Activated naive CD4-positive, alpha-beta T cell treated with anti-CD3 and anti-CD28 coated beads, Interleukin-2, amount 10 ng/mL, durations not matched to agents 7 days and 5 days (primary cell): ENCODE measurements around the gene FZD2.

ENCODE experiments used
- CTCF ChIA-PET: fragments of 350-600 bp; sonication (Branson Sonifier 250); formaldehyde crosslinking; loops from one replicate; lab custom pipeline; 2021; ENCODE audit warnings: antibody characterized with exemption; lab: Charles Lee
- DNase-seq: peaks from one replicate; pipeline ENCODE4 v3.0.0-alpha.2; 2020
- H3K27ac Mint-ChIP-seq: one replicate; pipeline ENCODE4 v1.8.0; 2021; ENCODE audit warnings: mild to moderate bottlenecking, moderate library complexity, mixed read lengths
- H3K27me3 Mint-ChIP-seq: one replicate; pipeline ENCODE4 v1.8.0; 2021; ENCODE audit warnings: mild to moderate bottlenecking, mixed read lengths
- H3K36me3 Mint-ChIP-seq: one replicate; pipeline ENCODE4 v1.8.0; 2021; ENCODE audit warnings: mixed read lengths
- H3K4me1 Mint-ChIP-seq: one replicate; pipeline ENCODE4 v1.8.0; 2021; ENCODE audit warnings: mixed read lengths
- H3K4me3 Mint-ChIP-seq: one replicate; pipeline ENCODE4 v1.8.0; 2021; ENCODE audit warnings: mild to moderate bottlenecking, moderate library complexity, mixed read lengths
- H3K9me3 Mint-ChIP-seq: one replicate; pipeline ENCODE4 v1.8.0; 2021; ENCODE audit warnings: mixed read lengths

Gene FZD2

GRCh38 chr17:44601539-44601938 lies 44.3 kb downstream of the FZD2 start:
- Mint-ChIP-seq H3K36me3 (no peaks in the 10 kb centered on the region), H3K27ac (no peak overlapping the region), H3K27me3 (peaks cover 51% of the 10 kb centered on the region), H3K4me1 (no peaks in the 10 kb centered on the region), H3K9me3 (no peaks in the 10 kb centered on the region), H3K4me3 (no peak overlapping the region)
- CTCF ChIA-PET: no interaction called here
- DNase-seq: no peak

DNA sequence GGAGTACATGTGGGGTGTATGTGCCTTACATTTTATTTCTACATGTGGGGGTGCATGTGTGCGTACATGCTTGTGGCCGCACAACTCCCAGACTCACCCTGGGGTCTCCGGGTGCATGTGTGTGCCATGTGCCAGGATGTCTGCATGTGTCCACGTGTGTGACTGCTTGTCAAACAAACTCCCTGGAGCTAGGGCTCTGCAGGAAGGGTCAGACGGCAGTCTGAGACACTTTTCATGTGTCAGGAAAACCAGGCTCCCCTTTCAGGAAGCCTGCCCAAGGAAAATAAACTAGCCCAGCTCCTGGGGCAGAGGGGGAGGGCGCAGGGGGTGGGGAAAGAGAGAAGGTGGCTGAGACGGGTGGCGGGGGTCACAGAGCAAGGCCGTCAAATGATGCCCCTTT lies 44.7 kb downstream of the FZD2 start:
- H3K27me3 Mint-ChIP-seq: peaks cover 55% of the 10 kb centered on the region
- no peak overlapping the region for H3K4me3 Mint-ChIP-seq
- H3K36me3 Mint-ChIP-seq: no peaks in the 10 kb centered on the region
- CTCF ChIA-PET: no interaction called here
- no peak overlapping the region for H3K27ac Mint-ChIP-seq
- H3K4me1 Mint-ChIP-seq: no peaks in the 10 kb centered on the region
- H3K9me3 Mint-ChIP-seq: no peaks in the 10 kb centered on the region
- no peak for DNase-seq

DNA sequence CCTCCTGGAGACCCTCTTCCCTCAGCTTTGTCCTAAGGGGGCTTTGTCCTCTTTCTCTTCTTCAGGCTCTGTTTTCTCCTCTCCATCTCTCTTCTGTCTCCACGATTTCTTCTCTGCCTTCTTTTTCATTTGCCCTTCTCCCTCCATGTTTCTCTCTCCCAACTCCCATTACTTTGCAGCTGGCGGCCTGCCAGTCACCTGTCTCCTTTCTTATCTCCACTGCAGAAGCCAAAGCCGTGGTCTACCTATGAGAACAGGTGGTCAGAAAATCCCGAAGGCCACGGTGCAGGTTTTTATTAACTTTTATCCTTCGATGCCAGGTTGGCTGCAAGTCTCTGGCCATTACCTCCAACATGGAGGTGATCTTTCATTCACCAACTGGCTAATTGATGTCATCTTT lies 45.1 kb downstream of the FZD2 start:
- no peaks in the 10 kb centered on the region for H3K4me1 Mint-ChIP-seq
- H3K9me3 Mint-ChIP-seq: no peaks in the 10 kb centered on the region
- peaks cover 55% of the 10 kb centered on the region for H3K27me3 Mint-ChIP-seq
- no peak overlapping the region for H3K27ac Mint-ChIP-seq
- H3K4me3 Mint-ChIP-seq: no peak overlapping the region
- DNase-seq: no peak
- no peaks in the 10 kb centered on the region for H3K36me3 Mint-ChIP-seq
- CTCF ChIA-PET: no interaction called here

DNA sequence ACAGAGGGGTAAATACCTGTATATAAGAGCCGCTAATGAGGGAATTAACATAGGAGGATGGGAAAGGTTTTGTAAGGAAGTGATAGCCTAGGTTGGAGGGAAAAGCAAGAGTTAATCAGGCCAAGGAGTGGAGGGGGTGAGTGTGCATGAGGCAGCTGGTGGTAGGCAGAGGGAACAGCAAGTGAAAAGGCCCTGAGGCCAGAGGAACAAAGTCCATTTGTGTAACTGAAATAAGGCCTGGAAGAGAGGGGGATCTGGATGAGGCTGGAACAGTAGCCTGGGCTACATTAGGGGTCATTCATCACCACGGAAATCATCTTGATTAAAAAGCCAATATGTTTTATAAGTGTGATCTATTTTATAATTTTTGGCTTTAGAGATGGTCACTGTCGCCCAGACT lies 45.7 kb downstream of the FZD2 start:
- Mint-ChIP-seq H3K4me1 (no peaks in the 10 kb centered on the region), H3K27me3 (peaks cover 54% of the 10 kb centered on the region), H3K9me3 (no peaks in the 10 kb centered on the region), H3K27ac (no peak overlapping the region), H3K4me3 (no peak overlapping the region), H3K36me3 (no peaks in the 10 kb centered on the region)
- no peak for DNase-seq
- CTCF ChIA-PET: no interaction called here

GRCh38 chr17:44604116-44604761 lies 47.0 kb downstream of the FZD2 start:
- CTCF ChIA-PET: no interaction called here
- H3K27ac Mint-ChIP-seq: no peak overlapping the region
- H3K27me3 Mint-ChIP-seq: peaks cover 48% of the 10 kb centered on the region
- no peaks in the 10 kb centered on the region for H3K4me1 Mint-ChIP-seq
- DNase-seq: no peak
- H3K4me3 Mint-ChIP-seq: no peak overlapping the region
- H3K36me3 Mint-ChIP-seq: no peaks in the 10 kb centered on the region
- H3K9me3 Mint-ChIP-seq: no peaks in the 10 kb centered on the region

DNA sequence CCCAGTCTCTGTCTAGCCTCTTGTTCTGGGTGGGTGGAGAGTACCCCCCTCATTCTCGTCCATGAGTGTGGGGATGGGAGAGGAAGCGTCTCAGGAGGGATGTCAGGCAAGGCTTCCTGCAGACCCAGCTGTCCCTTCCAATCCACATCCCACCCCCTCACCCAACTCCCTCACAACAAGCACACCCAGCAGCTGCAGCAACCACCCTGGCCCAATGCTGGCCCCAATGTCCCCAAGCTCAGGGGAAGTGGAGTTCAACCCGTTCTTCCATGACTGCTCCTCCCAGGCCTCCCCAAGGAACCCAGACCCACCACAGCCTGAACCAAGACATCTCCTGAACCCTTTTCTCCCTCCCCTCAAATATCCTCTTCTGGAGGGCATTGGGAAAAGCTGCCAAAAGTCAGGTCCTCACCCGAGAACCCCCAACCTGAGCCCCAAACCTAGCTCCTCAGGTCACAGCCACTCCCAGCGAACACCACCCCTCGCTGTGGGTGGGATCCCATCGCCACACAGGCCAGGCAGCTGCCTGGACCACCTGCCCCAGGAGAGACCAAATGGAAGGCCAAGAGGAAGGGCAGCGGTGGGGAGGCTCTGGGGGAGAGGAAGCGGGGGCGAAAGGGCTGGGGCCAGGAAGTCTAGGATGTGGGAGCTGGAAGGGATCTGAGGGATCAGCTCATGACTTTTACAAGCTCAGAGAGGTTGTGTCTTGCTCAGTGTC lies 47.6 kb downstream of the FZD2 start:
- H3K36me3 Mint-ChIP-seq: no peaks in the 10 kb centered on the region
- no peaks in the 10 kb centered on the region for H3K4me1 Mint-ChIP-seq

DNA sequence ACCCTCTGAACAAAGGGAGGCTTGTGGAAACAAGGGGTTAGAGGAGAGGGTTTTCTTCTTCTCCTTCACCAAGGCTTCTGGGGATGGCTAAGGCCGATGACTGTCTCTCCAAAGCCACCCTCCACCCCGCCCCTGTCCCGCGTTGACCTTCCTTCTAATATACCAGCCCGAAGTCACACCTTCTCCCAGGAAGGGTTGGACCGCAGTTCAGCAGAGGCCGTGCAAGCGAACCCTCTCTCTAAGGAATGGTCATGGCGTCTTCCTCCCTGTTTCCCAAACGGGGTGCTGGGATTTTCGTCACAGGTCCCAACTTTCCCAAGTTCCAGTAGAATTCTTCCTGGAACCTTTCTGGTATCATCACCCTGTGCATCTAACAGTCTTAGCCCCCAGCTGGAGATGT lies 49.4 kb downstream of the FZD2 start:
- Mint-ChIP-seq H3K27ac (no peak overlapping the region), H3K36me3 (no peaks in the 10 kb centered on the region), H3K4me3 (no peak overlapping the region), H3K27me3 (peaks cover 41% of the 10 kb centered on the region), H3K4me1 (no peaks in the 10 kb centered on the region), H3K9me3 (no peaks in the 10 kb centered on the region)
- CTCF ChIA-PET: no interaction called here
- DNase-seq: no peak

More for the DNA sequence above, 47.6 kb downstream of the FZD2 start:
- Mint-ChIP-seq H3K27ac (no peak overlapping the region), H3K4me3 (no peak overlapping the region), H3K9me3 (no peaks in the 10 kb centered on the region), H3K27me3 (peaks cover 44% of the 10 kb centered on the region)
- DNase-seq: no peak
- CTCF ChIA-PET: interaction anchor here (0.6 kb wide), 1 partner anchor 44 kb away, joined by 3 read pairs; no protein-coding TSS in a partner anchor

- H3K27ac Mint-ChIP-seq: no peak overlapping the region
- no peaks in the 10 kb centered on the region for H3K36me3 Mint-ChIP-seq
- H3K9me3 Mint-ChIP-seq: no peaks in the 10 kb centered on the region
- DNase-seq: no peak
- H3K4me1 Mint-ChIP-seq: no peaks in the 10 kb centered on the region
- no peak overlapping the region for H3K4me3 Mint-ChIP-seq
- peaks cover 39% of the 10 kb centered on the region for H3K27me3 Mint-ChIP-seq
- CTCF ChIA-PET: no interaction called here
These were observed 50.8 kb downstream of the FZD2 start for GRCh38 chr17:44607836-44608690.

DNA sequence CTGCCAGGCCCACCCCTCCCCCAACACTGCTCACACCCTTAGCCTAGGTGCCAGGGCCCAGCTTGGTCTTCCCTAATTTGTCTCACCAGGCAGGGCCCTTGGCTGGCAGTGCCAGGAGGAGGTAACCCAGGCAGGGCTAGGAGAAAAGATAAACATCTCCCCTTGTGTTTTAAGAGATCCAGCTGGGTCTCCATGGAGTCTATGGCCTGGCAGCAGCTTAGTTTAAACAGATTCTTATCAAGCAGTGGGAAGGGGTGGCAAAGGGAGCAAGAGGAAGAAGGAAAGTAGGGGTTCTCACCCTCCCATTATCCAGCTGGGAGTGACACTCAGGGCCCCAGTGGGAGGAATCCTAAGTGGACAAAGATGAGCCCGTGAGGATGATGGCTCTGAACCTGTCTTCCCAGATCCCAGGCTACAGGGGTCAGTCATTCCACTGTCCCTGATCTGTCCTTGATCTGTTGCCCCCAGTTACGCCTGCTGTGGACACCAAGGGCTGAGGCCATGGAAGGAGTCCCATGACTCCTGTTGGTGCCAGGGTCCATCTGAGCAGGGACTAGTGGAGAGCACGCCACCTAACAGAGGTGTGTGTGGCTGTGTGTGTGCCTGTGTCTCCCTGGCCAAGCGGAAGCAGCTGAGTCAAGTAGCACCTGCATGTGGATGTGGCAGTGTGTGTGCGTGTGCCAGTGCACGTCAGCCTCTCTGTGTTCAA lies 51.6 kb downstream of the FZD2 start:
- H3K4me3 Mint-ChIP-seq: no peak overlapping the region
- peaks cover 40% of the 10 kb centered on the region for H3K27me3 Mint-ChIP-seq
- CTCF ChIA-PET: no interaction called here
- no peaks in the 10 kb centered on the region for H3K9me3 Mint-ChIP-seq
- no peaks in the 10 kb centered on the region for H3K36me3 Mint-ChIP-seq
- DNase-seq: no peak
- no peak overlapping the region for H3K27ac Mint-ChIP-seq
- no peaks in the 10 kb centered on the region for H3K4me1 Mint-ChIP-seq

- H3K27me3 Mint-ChIP-seq: peaks cover 34% of the 10 kb centered on the region
- H3K4me1 Mint-ChIP-seq: no peaks in the 10 kb centered on the region
- CTCF ChIA-PET: no interaction called here
- DNase-seq: no peak
- no peak overlapping the region for H3K27ac Mint-ChIP-seq
- no peaks in the 10 kb centered on the region for H3K36me3 Mint-ChIP-seq
- no peaks in the 10 kb centered on the region for H3K9me3 Mint-ChIP-seq
- H3K4me3 Mint-ChIP-seq: no peak overlapping the region
These were observed 53.0 kb downstream of the FZD2 start for GRCh38 chr17:44610331-44610730.
